Activated CD8-positive, alpha-beta T cell treated with anti-CD3 and anti-CD28 coated beads for 36 hours (primary cell): Measurements from ENCODE around the gene XPNPEP2. TPM values are rescaled to one million over a fixed set of nuclear protein-coding genes. Genes with fewer than 3 reads are reported as not detected.

ENCODE experiments used
- ATAC-seq: fragments of 200-7000 bp; cut with Tn5 transposase; one replicate; pipeline ENCODE4 v1.10.0; 2021; ENCODE audit warnings: mild to moderate bottlenecking, moderate library complexity
- CTCF ChIA-PET: fragments of 350-600 bp; sonication (Branson Sonifier 250); formaldehyde crosslinking; loops from one replicate; lab custom pipeline; 2021; ENCODE audit warnings: antibody characterized with exemption; lab: Charles Lee
- POLR2A ChIA-PET: fragments of 350-600 bp; sonication (Branson Sonifier 250); formaldehyde crosslinking; loops from one replicate; lab custom pipeline; 2021; ENCODE audit warnings: antibody characterized with exemption; lab: Charles Lee
- DNase-seq: peaks from one replicate; pipeline ENCODE4 v3.0.0-alpha.2; 2020
- H3K27ac Mint-ChIP-seq: one replicate; pipeline ENCODE4 v1.8.0; 2021; ENCODE audit warnings: mild to moderate bottlenecking, mixed read lengths
- H3K27me3 Mint-ChIP-seq: one replicate; pipeline ENCODE4 v1.8.0; 2021; ENCODE audit warnings: mixed read lengths
- H3K36me3 Mint-ChIP-seq: one replicate; pipeline ENCODE4 v1.8.0; 2021; ENCODE audit warnings: low read depth, mixed read lengths
- H3K4me1 Mint-ChIP-seq: one replicate; pipeline ENCODE4 v1.8.0; 2021; ENCODE audit warnings: low read depth, mixed read lengths
- H3K4me3 Mint-ChIP-seq: one replicate; pipeline ENCODE4 v1.8.0; 2021; ENCODE audit warnings: mild to moderate bottlenecking, moderate library complexity, mixed read lengths
- H3K9me3 Mint-ChIP-seq: one replicate; pipeline ENCODE4 v1.8.0; 2021; ENCODE audit warnings: mixed read lengths
- intact Hi-C: fragments of 100-400 bp; cut with micrococcal nuclease; formaldehyde crosslinking; loops from one replicate; pipeline ENCODE4 v1.10.0; 2022
- total RNA-seq, 2 experiments: library from RNA; stranded (reverse); gene quantifications; one replicate each; pipeline ENCODE4 v1.2.3, GENCODE V29; 2021
- TF ChIP-seq, protein P1 (sequence below): fragments of 200-600 bp; IDR thresholded peaks from one replicate; pipeline ENCODE4 v1.8.0; 2022; ENCODE audit warnings: antibody characterized with exemption, mild to moderate bottlenecking

XPNPEP2 gene
- total RNA-seq, 2 experiments from 2014 or later: 0.16 to 0.38 TPM

DNA sequence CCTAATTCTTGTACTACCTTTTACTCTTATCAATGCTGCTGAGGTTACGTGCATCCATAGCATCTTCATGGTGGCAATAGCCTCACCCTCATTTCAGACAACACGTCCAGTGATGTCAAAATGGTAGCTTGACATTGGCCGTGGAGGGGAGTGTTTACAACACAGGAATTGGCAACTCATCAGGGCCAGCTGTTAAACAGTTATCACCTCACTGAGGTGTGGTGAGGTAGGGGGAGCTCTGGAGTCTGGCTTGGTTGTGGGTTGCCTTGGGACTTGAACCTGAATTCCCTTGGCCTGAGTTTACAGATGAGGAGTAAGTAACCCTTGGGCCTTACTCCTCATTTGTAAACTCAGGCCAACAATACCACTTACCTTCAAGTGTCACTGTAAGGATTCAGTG lies 51.4 kb downstream of the XPNPEP2 start:
- POLR2A ChIA-PET: interaction anchor here (1.7 kb wide), 1 partner anchor 8 kb away, joined by 7 read pairs; no protein-coding TSS in a partner anchor
- Mint-ChIP-seq H3K36me3 (peaks cover 44% of the 10 kb centered on the region), H3K4me3 (no peak overlapping the region), H3K27ac (peak overlapping the region; percentile 64), H3K27me3 (no peaks in the 10 kb centered on the region), H3K4me1 (peaks cover 31% of the 10 kb centered on the region), H3K9me3 (no peaks in the 10 kb centered on the region)
- CTCF ChIA-PET: interaction anchor here (1.0 to 1.5 kb wide), 2 partner anchors 33 to 65 kb away, joined by 3 to 4 read pairs; no protein-coding TSS in a partner anchor
- intact Hi-C loops: no loop called here
- TF ChIP-seq, protein P1, sequence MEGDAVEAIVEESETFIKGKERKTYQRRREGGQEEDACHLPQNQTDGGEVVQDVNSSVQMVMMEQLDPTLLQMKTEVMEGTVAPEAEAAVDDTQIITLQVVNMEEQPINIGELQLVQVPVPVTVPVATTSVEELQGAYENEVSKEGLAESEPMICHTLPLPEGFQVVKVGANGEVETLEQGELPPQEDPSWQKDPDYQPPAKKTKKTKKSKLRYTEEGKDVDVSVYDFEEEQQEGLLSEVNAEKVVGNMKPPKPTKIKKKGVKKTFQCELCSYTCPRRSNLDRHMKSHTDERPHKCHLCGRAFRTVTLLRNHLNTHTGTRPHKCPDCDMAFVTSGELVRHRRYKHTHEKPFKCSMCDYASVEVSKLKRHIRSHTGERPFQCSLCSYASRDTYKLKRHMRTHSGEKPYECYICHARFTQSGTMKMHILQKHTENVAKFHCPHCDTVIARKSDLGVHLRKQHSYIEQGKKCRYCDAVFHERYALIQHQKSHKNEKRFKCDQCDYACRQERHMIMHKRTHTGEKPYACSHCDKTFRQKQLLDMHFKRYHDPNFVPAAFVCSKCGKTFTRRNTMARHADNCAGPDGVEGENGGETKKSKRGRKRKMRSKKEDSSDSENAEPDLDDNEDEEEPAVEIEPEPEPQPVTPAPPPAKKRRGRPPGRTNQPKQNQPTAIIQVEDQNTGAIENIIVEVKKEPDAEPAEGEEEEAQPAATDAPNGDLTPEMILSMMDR: no peak
- DNase-seq (no peak), ATAC-seq (no peak)

DNA sequence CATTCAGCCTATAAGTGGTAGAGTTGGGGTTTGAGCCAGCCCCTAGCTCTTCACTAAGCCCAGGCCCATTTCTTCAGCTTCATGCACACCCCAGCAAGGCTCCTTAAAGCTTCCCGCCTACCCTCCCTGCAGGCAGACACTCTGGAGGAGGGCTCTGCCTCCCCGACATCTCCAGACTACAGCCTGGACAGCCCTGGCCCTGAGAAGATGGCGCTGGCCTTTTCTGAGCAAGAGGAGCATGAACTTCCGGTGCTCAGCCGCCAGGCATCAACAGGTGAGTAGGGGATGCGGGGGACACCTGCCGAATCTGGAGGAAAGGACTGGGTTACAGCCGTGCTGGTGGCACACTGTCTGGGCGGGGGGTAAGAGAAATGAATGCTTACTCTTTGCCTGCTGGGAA lies 52.0 kb downstream of the XPNPEP2 start:
- peak overlapping the region; percentile 34 for H3K27ac Mint-ChIP-seq
- POLR2A ChIA-PET: no interaction called here
- CTCF ChIA-PET: interaction anchor here (1.0 kb wide), 1 partner anchor 33 kb away, joined by 3 read pairs; no protein-coding TSS in a partner anchor
- no peaks in the 10 kb centered on the region for H3K9me3 Mint-ChIP-seq
- no peak for ATAC-seq
- peaks cover 25% of the 10 kb centered on the region for H3K4me1 Mint-ChIP-seq
- TF ChIP-seq, protein P1: no peak
- DNase-seq: no peak
- no peak overlapping the region for H3K4me3 Mint-ChIP-seq
- H3K27me3 Mint-ChIP-seq: no peaks in the 10 kb centered on the region
- intact Hi-C loops: no loop called here
- peaks cover 38% of the 10 kb centered on the region for H3K36me3 Mint-ChIP-seq

DNA sequence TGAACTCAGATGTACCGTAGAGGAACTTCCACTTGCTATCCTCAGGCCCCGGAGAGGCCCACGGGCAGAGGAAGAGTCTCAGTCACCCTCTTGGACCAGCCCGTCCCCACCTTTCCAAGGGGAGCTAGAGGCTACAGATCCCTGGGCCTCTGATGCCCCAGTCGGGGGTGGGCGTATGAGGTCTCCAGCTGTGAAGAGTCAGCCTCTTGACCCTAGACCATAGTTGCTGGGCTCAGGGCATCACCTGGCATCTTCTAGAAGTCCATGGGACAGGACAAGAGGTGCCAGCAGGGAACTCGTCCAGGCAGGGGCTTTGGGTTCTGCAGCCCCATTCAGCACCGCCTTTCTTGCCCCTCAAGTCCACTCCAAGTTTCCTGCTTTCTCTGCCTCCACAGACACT lies 52.6 kb downstream of the XPNPEP2 start:
- Mint-ChIP-seq H3K9me3 (no peaks in the 10 kb centered on the region), H3K4me1 (peaks cover 19% of the 10 kb centered on the region), H3K4me3 (no peak overlapping the region), H3K27me3 (no peaks in the 10 kb centered on the region), H3K27ac (peak overlapping the region; percentile 57), H3K36me3 (peaks cover 35% of the 10 kb centered on the region)
- DNase-seq: no peak
- ChIA-PET CTCF (no interaction called here), POLR2A (interaction anchor here (1.1 to 5.5 kb wide), 2 partner anchors 9 to 32 kb away, joined by 3 to 33 read pairs; no protein-coding TSS in a partner anchor)
- no peak for ATAC-seq
- intact Hi-C loops: no loop called here
- TF ChIP-seq, protein P1: no peak

DNA sequence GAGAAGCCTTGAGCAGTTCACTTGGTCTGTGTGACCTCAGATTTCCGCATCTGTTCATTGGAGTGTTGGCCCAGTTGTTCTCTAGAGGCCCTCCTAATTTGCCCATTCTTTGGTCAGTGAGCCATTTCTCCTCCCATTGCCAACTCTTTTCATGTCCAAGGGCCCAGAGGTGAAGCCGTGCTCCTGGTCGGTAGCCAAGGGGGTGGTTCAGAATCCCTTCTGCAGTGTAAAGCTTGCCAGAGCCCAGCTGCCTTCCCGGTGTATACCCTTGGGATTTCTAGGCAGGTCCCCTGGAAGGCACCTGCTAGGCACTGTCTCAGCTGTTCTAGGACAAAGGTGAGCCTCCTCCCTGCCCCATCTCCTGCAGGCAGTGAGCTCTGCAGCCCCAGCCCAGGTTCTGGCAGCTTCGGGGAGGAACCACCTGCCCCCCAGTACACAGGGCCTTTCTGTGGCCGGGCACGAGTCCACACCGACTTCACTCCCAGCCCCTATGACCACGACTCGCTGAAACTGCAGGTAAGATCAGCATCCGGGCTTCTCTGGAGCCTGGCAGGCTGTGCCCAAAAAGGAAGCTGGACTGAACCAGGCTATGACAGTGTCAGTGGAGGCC lies 53.3 kb downstream of the XPNPEP2 start:
- Mint-ChIP-seq H3K4me1 (peaks cover 16% of the 10 kb centered on the region), H3K9me3 (no peaks in the 10 kb centered on the region), H3K27me3 (no peaks in the 10 kb centered on the region), H3K4me3 (no peak overlapping the region), H3K36me3 (peaks cover 32% of the 10 kb centered on the region), H3K27ac (peak overlapping the region; percentile 57)
- no peak for ATAC-seq
- ChIA-PET CTCF (interaction anchor here (0.7 kb wide), 1 partner anchor 12 kb away, joined by 3 read pairs; no protein-coding TSS in a partner anchor), POLR2A (interaction anchor here (1.1 to 5.5 kb wide), 2 partner anchors 10 to 32 kb away, joined by 3 to 33 read pairs; no protein-coding TSS in a partner anchor)
- TF ChIP-seq, protein P1: no peak
- intact Hi-C loops: no loop called here
- no peak for DNase-seq
